Measurements from ENCODE around the gene PET100.

PET100 gene

DNA sequence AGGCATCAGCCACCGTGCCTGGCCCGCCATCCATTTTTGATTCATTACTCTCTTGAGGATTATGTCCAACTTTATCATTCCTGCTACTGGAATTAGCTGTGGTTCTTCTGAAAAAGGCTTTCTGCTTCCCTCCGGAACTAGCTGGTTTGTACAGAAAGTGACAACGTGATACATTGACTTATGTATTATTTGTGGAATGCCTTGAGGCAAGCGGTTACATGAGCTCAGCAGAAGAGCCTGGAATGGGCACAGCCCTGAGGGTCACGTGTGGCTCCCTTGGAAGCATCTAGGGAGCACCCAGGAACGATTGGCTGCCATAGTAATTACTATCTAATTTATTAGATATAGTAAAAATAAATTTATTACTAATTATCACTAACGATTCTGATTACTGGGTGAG, 24.8 kb downstream of the PET100 start:
- DNase-seq = no peak

DNA sequence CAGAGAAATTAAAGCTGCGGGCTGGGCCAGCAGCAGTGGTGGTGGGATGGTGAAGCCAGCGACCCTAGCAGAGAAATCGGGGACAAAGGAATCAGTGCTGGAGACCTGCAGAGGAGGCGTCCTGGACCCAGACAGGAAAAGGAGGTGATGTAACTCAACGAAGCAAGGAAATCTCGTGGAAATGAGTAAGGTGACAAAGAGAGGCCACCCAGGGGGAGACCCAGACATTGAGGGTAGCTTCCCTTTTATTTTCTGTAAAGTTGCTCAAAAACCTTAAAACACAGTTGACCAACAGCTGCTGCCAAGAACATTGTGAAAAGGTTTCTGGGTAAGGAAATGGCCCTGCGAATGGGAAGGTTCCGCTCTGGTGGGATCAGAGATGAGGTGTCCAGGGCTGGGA, 26.0 kb downstream of the PET100 start:
- no peak for DNase-seq

DNA sequence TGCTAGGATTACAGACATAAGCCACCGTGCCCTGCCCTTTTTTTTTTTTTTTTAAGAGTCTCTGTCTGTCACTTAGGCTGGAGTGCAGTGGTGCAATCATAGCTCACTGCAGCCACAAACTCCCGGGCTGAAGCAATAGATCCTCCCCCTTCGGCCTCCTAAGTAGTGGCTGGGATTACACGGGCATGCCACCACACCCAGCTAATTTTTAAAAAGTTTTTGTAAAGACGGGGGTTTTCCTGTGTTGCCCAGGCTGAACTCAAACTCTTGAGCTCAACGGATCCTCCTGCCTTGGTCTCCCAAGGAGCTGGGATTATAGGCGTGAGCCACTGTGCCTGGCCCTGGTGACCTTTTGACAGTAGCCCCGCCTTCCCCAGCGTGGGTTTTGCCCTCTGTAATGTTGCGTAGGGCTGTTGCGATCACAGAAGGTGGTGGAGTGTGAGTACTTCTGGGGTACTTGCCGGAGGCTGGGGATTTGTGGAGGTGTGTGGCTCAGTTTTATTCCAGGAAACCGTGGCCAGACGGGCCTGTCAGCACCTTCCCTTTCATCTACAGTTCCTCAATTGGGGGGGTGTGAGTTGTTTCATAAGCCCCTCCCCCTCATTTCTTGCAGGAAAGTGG, 27.6 kb downstream of the PET100 start:
- no peak for DNase-seq

DNA sequence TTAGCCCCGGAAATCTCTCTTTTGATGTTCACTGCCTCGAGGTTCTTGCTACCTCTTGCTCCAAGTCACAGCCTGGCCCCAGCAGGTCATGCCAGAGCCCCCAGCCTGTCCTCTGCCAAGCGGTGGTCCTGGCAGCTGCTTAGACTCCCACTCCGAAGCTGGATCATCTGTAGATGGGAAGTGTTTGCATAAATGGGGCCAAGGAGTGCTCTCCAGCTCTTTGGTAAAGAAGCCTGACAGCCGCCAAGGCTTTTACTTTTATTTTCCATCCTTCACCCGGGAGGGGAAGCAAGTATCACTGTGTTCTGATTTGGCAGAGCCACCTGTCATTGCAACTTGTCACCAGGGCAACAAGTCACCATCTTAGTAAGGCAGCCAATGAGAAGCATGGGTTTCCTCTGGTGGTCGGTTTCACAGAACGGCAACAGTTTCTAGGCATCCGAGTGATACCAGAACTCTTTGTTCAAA, 28.7 kb downstream of the PET100 start:
- no peak for DNase-seq

DNA sequence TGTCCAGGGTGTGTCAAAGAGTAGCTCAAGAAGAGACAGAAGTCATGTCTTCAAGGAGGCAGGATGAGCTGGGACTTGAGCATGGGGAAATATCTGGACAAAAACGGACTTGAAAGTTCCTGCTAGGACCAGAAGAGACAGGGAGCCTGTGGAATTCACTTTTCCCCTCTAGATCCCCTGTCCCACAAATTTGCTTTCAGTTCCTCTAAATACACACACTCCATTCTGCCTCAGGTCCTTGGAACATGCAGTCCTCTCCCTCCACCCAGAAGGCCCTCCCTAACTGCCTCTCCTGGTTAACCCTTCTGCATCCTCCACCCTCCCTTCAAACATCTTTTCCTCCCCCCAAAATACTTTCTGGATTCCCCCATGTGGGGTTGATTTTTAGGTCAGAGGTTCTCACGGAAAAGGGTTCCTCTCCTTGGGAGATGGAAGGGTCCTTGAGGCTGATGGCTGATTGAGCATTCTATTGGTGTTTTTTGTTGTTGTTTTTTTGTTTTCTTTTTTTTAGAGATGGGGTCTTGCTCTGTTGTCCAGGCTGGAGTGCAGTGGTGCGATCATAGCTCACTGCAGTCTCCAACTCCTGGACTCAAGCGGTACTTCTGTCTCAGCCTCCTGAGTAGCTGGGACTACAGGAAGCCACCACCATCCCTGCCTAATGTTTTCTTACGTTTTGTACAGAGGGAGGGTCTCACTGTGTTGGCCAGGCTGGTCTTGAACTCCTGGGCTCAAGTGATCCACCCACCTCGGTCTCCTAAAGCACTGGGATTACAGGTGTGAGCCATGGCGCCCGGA, 32.3 kb downstream of the PET100 start:
- DNase-seq = no peak

DNA sequence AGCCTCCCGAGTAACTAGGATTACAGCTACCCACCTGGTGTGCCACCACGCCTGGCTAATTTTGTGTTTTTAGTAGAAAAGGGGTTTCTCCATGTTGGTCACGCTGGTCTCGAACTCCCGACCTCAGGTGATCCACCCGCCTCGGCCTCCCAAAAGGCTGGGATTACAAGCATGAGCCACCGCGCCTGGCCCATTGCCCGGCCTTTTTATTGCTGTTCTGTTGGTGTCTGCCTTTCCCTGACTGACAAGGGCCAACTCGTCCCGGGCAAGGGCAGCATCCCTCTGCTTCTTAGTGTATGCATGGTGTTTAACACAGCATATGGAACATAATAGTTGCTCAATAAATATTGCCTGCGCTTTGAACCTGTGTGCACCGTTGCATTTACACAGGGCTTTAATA, 33.1 kb downstream of the PET100 start:
- no peak for DNase-seq

DNA sequence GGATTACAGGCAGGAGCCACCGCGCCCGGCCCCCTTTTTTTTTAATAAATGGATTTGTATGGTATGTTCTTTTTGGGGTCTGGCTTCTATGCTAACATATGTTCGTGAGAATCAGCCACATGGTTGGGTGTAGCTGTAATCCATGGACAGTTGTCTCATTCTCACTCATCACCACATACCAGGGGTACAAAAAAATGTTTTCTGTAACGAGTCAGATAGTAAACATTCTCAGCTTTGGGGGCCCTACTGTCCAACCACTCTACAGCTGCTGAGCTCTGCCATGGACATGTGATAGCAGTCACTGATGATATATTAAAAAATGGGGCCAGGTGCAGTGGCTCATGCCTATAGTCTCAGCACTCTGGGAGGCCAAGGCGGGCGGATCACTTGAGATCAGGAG, 34.1 kb downstream of the PET100 start:
- DNase-seq = no peak

DNA sequence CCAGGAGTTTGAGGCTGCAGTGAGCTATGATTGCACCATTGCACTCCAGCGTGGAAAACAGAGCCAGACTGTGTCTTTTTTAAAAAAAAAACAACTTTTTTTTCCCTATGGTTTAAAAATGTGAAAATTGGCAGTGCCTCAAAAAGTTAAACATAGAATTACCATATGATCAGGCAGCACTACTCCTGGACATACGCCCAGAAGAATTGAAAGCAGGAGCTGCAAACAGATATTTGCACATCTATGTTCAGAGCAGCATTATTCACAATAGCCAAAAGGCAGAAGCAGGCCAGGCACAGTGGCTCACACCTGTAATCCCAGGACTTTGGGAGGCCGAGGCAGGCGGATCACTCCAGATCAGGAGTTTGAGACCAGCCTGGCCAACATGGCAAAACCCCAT, 35.5 kb downstream of the PET100 start:
- no peak for DNase-seq

DNA sequence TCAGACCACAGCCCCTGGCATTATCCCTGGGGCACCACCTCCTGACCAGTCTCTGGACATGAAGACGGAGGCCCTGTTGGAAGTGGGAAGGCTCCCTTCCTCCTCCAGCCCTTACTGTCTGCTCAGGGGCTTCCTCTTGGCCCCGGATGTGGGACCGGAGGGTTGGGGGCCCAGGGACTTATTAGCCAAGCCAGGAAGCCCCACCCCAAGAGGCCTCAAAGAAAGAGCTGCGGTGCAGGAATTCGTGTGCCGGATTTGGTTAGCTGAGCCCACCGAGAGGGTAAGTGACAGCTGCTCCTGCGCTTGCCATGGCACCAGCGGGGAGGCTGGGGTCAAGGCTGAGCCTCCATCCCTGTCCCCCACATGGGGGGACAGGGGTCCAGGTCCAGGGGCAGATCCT, 39.2 kb downstream of the PET100 start, which contains the start of gene RETN:
RETN (plus strand) TSS at position 208 of the 400 bp plus-strand sequence. CDS start 278 bp downstream, outside the sequence.
- no peak for DNase-seq

DNA sequence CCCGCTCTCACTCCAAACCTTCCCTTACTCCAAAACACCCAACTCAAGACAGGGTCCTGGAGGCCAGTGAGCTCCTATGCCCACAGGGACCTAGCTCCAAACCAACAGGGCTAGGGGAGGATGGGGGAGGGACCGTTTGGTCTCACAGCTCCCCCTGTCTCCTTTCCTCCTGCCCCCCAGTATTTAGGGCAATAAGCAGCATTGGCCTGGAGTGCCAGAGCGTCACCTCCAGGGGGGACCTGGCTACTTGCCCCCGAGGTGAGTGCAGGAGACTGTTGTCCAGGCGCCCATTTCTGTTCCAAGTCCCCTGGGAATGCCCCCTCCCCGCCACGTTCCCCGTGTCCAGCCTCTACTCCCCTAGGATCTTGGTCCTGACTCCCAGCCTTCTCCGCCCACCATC, 40.0 kb downstream of the PET100 start:
- DNase-seq = no peak

DNA sequence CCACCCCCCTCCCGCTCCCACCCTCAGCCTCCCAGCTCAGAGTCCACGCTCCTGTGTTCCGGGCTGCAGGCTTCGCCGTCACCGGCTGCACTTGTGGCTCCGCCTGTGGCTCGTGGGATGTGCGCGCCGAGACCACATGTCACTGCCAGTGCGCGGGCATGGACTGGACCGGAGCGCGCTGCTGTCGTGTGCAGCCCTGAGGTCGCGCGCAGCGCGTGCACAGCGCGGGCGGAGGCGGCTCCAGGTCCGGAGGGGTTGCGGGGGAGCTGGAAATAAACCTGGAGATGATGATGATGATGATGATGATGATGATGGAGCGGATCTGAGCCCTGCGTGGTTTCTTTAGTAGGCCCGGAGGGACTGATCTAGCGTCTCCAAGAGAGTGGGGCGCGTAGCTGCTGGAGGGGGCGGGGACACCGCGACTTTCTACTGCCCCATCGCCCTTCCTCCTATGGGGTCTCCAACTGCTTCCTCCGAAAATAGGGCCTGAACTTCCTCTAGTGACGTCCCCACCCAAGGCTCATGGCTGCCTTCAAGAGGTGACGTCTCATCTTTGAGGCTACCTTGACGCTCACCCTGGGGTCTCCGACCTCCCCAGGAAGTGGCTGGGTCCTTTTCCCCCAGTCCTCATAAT, 40.7 kb downstream of the PET100 start:
- peak; percentile 24 for DNase-seq

DNA sequence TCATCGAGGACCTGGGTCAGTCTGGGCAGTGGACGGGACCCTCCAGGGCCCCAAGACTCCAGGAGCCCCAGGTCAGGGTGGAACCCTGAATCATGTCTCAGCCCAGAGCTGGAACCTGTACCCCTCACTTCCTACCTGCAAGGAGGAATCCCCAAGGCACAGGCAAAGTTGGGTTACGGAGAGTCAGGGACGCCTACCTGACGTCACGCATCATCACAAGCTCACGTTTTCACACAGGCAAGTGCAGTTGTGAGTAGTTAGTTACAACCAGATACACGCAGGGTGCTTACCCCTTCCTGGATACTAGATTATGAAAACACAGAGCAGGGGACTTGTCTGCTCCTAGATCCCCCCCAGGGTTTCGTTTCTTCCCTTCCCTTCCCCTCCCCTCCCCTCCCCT, 41.2 kb downstream of the PET100 start:
- no peak for DNase-seq

DNA sequence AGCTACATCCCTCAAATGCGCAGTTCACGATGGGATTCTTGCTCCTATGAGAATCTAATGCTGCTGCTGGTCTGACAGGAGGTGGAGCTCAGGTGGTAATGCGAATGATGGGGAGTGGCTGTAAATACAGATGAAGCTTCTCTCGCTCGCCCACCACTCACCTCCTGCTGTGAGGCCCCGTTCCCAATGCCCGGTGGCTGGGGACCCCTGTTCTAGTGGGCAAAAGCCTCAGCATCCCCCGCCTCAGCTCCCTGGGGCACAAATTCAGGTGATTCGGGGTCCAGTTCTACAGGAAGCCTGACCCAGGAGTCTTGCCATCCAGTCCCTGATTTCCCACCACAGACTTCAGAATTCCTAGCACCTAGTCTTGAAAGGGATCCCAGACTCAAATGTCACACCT, 42.9 kb downstream of the PET100 start:
- no peak for DNase-seq

DNA sequence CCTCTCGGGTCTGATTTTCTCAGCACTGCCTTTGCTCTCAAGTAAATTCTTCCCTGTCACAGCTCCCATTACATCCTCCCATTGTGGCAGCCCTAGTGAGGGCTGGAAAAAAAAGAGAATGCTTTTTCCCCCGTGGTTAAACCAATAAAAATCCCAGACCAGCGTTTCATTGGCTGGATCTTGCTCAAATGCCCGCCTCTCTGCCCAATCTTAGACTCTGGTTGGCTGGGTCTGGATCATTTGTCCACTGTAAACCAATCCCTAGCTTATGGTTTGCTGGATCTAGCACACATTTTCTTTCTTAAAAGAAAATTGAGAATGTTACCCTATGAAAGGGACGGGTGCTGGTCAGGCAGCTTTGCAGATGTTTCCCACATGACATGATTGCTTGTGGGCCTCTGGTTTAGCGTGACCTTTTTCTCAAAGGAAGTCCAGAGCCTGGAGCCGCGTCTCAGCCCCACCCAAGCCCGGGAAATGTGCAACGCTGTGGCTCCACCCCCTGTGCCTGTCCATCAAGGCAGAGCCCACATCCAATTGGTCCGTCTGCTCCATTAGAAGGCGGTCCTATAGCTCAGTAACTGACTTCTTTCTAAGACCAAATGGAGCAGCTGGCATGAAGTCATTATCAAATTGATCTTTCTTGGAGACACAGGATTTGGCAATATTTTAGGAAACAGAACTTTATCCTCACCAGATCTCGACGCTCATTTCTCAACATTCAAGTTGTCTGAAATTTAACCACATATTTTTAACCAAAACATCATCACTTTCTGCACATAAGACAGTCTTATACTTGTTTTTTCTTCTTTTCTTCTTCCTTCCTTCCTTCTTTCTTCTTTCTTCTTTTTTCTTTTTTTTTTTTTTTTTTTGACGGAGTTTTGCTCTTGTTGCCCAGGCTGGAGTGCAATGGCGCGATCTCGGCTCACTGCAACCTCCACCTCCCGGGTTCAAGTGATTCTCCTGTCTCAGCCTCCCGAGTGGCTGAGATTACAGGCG, 44.7 kb downstream of the PET100 start:
- DNase-seq = no peak

DNA sequence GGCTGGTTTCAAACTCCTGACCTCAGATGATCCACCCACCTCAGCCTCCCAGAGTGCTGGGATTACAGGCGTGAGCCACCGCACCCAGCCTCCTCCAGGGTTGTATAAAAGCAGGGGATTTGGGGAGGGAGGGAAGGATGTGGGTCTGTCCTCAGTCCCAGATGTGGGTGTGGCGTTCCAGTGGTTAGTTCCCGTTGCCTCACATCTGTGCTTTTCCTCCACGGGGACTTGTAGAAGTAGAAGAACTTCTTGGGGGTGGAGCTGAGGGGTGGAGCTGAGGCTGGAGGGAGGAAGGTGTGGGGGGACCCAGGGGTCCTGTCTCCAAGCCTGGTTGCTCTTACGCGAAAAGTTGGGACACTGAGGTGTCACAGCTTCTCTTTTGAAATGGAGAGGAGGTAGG, 46.8 kb downstream of the PET100 start:
- DNase-seq = no peak

DNA sequence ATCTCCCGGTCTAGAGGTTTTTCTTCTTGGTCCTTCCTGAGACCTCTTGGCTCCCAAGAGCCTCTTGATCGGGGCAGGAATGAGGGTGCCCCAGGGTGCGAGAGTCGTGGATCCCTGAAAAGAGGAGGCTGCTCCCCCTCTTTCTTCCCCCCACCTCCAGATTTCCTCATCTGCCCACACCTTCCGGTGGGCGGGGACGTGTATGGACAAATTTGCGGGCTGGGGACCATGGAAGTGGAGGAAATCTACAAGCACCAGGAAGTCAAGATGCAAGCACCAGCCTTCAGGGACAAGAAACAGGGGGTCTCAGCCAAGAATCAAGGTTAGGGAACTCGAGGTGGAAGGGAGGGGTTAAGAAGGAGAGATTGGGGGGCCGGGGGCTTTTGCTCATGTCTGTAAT, 47.3 kb downstream of the PET100 start, which contains the start of gene MCEMP1:
MCEMP1 (plus strand) TSS at position 237 of the 400 bp plus-strand sequence; CDS start at position 268, 31 bp downstream.
- no peak for DNase-seq

DNA sequence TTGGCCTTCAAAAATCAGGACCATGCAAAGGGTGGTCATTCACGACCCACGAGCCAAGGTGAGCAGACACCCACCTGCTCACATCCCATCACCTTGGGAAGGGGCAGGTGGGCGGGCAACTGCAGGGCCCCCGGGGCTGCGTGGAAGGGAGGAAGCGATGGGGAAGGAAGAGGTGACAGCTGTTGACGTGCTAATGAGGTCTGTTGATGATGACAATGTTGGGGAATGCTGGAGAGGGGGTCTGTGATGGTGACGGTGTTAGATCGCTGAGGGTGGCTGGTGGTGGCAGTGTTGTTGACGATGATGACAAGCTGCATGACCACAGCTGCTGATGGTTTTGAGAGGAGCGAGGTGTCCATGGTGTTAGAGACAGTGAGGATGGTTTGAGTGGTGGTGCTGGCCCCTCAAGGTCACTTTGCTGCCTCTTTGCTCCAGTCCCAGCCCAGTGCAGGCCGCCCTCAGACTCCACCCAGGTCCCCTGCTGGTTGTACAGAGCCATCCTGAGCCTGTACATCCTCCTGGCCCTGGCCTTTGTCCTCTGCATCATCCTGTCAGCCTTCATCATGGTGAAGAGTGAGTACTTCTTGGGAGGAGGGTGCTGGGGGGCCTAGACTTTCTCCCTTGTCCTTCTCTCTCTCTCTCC, 48.2 kb downstream of the PET100 start:
- no peak for DNase-seq

DNA sequence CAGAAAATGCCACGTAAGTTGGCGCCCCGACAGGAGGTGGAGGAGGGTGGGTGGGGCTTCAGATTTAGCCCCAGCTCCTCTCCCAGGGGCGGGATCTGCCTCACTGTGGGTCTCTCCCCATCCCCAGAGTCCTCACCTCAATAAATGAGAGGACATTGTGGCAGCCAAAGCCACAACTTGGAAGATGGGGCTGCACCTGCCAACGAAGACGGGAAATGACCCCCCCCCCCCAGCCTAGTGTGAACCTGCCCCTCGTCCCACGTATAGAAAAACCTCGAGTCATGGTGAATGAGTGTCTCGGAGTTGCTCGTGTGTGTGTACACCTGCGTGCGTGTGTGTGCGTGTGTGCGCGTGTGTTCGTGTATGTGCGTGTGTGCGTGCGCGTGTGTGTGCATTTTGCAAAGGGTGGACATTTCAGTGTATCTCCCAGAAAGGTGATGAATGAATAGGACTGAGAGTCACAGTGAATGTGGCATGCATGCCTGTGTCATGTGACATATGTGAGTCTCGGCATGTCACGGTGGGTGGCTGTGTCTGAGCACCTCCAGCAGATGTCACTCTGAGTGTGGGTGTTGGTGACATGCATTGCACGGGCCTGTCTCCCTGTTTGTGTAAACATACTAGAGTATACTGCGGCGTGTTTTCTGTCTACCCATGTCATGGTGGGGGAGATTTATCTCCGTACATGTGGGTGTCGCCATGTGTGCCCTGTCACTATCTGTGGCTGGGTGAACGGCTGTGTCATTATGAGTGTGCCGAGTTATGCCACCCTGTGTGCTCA, 49.6 kb downstream of the PET100 start:
- peak; percentile 65 for DNase-seq

DNA sequence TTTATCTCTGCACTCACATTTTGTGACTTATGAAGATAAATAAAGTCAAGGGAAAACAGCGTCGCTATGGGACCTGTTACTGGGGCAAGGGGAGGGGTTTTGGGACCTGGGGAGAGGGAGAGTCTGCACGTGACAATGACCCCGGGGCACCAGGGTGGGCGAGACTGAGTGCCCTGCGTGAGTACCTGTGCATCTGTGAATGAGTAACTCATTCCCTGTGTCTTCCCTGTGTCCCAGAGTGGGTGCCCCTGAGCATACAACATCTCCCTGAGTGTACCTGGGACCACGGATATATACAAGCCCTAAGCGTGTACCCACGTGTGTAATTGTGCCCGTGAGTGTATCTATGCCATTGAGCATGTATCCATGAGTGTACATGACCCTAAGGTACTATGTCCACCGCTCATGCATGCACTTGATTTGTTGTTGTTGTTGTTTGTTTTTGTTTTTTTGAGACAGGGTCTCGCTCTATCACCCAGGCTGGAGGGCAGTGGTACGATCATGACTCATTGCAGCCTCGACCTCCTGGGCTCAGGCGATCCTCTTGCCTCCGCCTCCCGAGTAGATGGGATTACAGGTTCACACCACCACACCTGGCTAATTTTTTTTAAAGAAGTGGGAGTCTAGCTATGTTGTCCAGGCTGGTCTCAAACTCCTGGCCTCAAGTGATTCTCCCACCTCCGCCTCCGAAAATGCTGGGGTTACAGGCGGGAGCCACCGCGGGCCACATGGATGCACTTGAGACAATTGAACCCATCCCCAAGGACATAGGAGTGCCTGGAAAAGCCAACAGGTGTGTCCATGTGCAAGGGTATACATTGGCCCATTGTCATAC, 50.4 kb downstream of the PET100 start:
- no peak for DNase-seq
